ENCODE measurements around the gene CD276.

DNA sequence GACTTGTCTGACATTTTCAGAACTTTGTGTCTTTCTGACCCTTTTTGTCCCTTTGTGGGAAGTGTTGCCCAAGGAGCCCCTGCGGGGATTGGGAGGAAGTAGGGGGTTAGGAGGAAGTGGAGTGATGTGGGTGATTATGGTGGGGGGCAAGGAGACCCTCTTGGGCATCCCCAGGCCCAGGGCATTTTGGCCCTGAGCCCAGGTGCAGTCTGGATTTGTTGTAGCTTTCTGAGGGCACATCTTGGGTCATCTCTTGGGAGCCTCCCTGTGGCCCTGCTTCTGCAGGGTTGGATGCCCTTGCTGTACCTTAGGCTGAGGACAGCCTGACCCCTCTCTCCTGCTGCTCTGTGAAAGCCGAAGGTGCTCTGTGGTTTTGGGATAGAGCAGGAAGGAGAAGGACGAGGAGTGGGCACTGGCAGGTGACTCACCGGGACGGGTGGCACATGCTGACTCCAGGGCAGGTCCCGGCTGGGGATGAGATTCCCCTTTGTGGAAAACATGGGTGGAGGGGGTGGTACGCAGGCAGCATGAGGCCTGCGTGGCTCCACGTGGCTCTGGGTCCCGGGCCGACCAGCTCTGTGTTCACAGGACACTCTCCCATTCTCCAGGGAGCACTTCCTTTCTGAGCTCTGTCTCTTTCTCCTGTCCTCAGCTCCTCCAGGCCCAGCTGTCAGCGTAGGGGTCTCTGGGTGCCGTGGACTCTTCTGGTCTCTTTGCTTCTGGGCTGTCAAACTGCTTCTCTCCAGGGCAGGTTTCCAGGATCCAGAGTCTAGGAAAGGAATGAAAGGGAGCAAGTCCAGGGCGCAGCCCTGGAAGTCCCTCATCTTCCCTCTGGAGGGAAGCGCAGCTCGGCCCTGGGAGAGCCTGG is 11.8 kb downstream of the CD276 start:
- TF ChIP-seq, protein P1, sequence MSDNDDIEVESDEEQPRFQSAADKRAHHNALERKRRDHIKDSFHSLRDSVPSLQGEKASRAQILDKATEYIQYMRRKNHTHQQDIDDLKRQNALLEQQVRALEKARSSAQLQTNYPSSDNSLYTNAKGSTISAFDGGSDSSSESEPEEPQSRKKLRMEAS (IDR thresholded peaks at IDR 0.05), result no peak
- TF ChIP-seq, protein P2, sequence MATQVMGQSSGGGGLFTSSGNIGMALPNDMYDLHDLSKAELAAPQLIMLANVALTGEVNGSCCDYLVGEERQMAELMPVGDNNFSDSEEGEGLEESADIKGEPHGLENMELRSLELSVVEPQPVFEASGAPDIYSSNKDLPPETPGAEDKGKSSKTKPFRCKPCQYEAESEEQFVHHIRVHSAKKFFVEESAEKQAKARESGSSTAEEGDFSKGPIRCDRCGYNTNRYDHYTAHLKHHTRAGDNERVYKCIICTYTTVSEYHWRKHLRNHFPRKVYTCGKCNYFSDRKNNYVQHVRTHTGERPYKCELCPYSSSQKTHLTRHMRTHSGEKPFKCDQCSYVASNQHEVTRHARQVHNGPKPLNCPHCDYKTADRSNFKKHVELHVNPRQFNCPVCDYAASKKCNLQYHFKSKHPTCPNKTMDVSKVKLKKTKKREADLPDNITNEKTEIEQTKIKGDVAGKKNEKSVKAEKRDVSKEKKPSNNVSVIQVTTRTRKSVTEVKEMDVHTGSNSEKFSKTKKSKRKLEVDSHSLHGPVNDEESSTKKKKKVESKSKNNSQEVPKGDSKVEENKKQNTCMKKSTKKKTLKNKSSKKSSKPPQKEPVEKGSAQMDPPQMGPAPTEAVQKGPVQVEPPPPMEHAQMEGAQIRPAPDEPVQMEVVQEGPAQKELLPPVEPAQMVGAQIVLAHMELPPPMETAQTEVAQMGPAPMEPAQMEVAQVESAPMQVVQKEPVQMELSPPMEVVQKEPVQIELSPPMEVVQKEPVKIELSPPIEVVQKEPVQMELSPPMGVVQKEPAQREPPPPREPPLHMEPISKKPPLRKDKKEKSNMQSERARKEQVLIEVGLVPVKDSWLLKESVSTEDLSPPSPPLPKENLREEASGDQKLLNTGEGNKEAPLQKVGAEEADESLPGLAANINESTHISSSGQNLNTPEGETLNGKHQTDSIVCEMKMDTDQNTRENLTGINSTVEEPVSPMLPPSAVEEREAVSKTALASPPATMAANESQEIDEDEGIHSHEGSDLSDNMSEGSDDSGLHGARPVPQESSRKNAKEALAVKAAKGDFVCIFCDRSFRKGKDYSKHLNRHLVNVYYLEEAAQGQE (IDR thresholded peaks at IDR 0.05; ENCODE audit: low read depth), result no peak
- TF ChIP-seq TEAD4 (IDR thresholded peaks at IDR 0.05) (no peak), EP300 (IDR thresholded peaks at IDR 0.05; ENCODE audit: borderline replicate concordance) (no peak)
- TF ChIP-seq, protein P3, sequence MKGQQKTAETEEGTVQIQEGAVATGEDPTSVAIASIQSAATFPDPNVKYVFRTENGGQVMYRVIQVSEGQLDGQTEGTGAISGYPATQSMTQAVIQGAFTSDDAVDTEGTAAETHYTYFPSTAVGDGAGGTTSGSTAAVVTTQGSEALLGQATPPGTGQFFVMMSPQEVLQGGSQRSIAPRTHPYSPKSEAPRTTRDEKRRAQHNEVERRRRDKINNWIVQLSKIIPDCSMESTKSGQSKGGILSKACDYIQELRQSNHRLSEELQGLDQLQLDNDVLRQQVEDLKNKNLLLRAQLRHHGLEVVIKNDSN (IDR thresholded peaks at IDR 0.05), result no peak
